ENCODE measurements around the gene TBC1D22A.

Gene TBC1D22A

DNA sequence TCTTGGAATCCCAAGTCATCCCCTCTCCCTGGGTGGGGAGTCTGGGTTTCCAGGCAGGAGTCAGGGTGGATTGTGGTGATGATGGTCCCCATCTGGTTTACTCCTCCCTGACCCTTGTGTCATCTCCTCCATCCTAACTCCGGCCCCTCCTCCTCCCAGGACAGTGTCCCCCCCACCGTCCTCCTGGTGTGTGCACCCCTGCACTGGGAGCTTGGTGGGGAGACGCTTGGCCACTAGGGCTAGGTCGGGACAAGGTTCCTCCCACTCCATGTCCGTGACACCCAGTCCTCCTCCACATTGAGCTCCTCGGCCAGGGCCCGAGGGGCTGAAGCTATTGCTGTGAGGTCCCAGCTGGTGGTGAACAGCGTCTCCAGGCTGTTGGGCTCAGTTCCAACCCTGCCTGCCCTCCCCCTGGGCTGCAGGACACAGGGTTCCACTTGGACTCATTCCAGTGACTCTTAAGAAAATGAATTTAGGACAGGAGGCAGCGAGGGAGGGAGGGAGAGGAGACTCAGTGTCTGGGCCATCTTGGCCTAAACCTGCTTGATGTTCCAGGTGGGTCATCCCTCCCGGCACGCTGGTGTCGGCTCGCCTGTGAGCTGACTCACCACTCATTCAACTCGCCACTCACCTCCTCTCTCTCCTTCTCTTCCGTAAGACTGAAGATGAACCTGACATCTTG is 433.2 kb downstream of the TBC1D22A start:
- no peak for DNase-seq (ENCODE audit: low read depth in 1 of 2, low spot score in 1 of 2)

GRCh38 chr22:47196166-47196849 is 433.9 kb downstream of the TBC1D22A start:
- no peak for DNase-seq (ENCODE audit: low read depth in 1 of 2, low spot score in 1 of 2)

DNA sequence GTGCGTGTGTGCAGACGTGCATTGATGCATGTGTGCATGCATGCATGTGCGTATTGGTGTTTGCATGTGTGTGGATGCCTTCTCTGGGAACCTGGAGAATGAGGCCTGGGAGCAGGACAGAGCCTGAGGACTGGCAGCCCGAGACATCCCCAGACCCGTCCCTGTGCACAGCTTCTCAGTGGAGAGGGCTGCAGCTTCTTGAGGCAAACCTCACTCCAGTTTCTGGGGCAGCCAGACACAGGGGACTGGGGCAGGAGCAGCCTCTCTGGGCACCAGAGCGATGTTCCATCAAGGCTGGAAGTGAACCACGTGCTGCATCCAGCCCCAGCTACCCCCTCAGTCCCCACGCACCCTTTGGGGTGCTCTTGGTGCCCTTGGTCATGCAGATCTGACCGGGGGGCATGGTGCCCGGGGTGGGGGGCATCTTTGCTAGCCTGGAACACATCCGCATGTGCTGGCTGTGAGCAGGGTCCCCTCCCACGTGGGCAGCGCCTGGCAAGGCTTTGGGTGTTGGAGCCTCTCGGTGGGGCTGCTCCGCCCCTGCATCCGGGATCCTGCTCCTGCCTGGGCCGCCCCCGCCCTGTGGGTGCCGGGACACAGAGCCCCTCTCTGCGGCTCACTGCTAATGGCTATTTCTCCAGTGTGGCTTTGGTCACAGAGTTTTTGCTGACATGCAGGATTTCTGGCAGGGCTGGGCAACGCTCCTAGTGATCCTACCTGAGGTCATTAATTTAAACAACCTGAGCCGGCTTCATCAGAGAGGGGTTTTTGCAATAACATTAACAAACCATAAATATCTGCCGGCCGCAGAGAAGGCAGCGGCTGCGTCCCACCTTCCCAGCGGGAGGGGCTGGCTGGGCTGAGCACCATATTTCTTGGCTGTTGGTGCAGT is 434.7 kb downstream of the TBC1D22A start:
- DNase-seq (ENCODE audit: low read depth in 1 of 2, low spot score in 1 of 2) = no peak

DNA sequence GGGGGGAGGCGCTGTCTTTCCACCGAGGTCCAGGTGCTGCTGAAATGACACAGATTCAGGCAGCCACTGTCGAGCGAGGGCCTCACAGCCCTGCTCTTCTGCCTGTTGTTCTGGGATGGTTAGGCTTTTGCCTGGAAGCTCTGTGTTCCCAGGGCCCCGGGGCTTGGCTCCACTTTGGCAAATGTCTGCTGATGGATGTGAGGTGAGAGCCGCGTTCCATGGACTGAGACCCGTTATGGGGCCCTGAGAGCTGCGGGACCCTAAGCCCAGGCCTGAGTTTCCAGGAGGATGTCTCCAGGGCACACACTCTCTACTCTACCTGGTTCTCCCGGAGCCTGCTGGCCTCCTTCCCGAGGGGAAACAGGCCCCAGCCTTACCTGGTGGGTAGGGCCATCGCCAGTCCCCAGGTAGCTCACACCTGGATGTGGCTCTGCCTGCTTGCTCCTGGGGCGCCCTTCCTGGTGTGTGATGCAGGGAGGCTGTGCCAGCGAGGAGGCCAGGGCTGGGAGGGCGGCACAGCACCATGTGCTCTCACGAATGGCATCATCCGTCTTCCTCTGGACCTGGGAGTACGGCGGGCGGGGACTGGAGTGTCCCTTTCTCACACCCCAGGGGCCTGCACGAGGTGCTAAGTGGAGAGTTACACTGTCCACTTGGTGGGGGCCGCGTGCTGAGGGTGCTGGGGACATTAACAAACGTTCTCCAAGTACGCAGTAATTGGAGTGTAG is 435.5 kb downstream of the TBC1D22A start:
- no peak for DNase-seq (ENCODE audit: low read depth in 1 of 2, low spot score in 1 of 2)

DNA sequence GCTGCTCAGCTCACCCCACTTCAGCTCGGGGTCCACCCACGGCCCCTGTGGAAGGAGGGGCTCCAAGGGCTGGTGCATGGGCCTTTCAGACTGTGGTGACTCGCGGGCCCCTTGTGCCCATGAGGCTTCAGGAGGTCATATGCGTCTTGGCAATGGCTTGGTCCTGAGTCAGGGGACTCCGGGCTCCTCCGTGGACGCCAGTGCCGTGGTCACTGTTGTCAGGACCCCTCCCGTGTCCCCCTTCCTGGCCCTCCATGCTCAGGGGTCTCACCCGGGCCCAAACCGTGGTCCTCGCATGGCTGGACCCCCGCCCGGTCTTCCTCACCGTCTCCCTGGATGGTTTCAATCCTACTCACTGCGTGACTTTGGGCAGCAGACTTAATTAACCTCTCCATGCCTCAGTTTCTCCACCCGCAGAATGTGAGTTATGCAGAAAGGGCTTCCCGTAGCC is 436.4 kb downstream of the TBC1D22A start:
- no peak for DNase-seq (ENCODE audit: low read depth in 1 of 2, low spot score in 1 of 2)

GRCh38 chr22:47199261-47199978 is 437.0 kb downstream of the TBC1D22A start:
- no peak for DNase-seq (ENCODE audit: low read depth in 1 of 2, low spot score in 1 of 2)

- no peak for DNase-seq (ENCODE audit: low read depth in 1 of 2, low spot score in 1 of 2)
Observed at GRCh38 chr22:47199979-47200272, 437.5 kb downstream of the TBC1D22A start.

DNA sequence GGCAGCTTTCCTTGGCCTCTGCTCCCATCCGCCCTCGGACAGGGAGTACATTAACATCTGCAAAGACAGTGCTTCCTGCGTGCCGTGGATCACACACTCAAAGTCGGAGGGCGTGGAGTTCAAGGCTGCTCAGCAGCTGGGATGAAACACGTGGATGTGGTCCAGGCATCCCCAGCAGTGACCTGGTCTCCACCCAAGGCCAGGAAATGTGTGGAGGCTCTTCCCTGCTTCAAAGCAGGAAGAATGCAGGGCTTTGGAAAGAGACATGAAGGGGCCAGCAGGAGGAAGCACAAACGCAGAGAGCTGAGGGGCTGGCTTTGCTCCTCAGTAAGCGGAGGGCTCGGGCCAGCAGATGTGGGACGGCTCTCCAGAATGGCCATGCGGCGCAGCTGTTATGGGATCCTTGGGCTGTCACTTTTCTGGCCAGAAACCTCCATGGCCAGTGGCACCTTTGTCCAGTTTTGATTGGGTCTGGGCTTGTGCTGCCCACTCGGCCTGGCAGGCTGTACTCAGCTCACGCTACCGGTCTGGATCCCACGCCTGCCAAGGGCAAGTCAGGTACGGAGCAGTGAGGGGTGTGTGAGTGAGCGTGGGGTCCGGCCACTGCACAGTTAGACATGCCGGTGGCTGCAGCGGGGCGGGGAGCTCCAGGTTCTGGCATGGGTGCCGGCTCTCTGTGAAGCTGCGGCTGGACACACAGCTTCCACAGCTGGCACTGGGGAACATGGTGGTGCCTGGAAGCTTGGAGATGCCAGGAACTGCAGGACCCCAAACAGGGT is 438.0 kb downstream of the TBC1D22A start:
- no peak for DNase-seq (ENCODE audit: low read depth in 1 of 2, low spot score in 1 of 2)

DNA sequence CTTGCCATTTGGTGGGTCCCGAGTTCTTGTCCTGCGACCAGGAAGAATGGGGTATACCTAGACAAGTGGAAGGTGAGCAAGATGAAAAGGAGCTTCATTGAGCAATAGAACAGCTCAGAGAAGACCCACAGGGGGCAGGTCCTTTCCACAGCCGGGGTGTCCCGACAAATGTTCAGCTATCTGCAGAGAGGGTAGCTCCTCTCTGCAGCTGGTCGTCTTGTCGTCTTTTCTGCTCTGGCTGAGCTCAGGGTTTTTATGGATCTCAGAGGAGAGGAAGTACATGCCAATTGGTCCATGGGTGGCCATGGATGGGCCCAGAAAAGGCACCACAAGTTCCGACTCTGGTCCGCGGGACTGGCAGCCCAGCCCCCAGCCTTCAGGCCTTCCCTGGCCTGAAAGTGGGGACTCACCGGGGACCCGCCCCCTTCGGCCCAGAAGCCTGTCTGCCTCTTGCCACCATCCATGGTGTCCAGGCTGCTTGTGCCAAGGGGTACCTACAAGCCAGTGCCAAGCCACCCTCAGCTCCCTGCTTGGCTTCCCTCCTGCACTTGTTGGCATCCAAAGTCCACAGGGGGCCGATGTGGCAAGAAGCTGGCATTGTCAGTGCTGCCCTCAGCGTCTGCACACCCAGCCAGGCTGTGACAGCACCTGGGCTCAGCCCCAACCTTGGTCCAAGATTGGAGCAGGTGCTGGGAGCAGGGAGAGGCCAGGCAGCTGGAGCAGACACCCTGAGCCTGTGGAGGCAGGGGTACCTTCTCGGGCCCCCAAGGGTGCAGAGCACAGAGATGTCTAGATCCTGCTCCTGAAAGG is 438.9 kb downstream of the TBC1D22A start:
- DNase-seq (ENCODE audit: low read depth in 1 of 2, low spot score in 1 of 2) = no peak

GRCh38 chr22:47201996-47202818 is 439.8 kb downstream of the TBC1D22A start:
- DNase-seq (ENCODE audit: low read depth in 1 of 2, low spot score in 1 of 2) = no peak

- no peak for DNase-seq (ENCODE audit: low read depth in 1 of 2, low spot score in 1 of 2)
Observed at GRCh38 chr22:47202819-47203553, 440.5 kb downstream of the TBC1D22A start.

- no peak for DNase-seq (ENCODE audit: low read depth in 1 of 2, low spot score in 1 of 2)
Observed at GRCh38 chr22:47203554-47203991, 441.1 kb downstream of the TBC1D22A start.

- DNase-seq (ENCODE audit: low read depth in 1 of 2, low spot score in 1 of 2) = no peak
Observed at GRCh38 chr22:47204002-47204979, 441.8 kb downstream of the TBC1D22A start.

GRCh38 chr22:47205081-47205491 is 442.6 kb downstream of the TBC1D22A start:
- DNase-seq (ENCODE audit: low read depth in 1 of 2, low spot score in 1 of 2) = no peak

DNA sequence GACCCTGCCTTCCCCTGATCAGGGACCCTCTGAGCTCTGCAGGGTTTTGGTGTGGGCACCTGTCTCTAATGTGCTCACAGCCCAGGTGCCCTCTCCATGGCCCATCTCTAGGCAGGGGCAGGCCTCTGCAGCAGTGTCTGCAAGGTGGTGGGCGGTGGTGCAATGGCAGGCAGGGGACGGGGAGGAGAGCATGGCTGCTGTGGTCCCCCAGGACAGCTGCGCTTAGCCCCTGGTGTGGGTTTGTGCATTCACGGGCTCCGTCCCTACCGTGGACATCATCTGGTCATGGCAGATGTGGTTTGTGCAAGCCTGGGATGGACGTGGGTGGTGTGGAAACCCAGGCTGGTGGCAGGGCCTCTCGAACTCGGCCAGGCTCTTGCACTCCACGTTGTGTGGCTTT is 443.1 kb downstream of the TBC1D22A start:
- DNase-seq (ENCODE audit: low read depth in 1 of 2, low spot score in 1 of 2) = no peak

GRCh38 chr22:47206164-47206563 is 443.7 kb downstream of the TBC1D22A start:
- no peak for DNase-seq (ENCODE audit: low read depth in 1 of 2, low spot score in 1 of 2)
